Muscle layer of duodenum (tissue), 2 donors: Measurements from ENCODE around the gene IFNAR1.
"Not testable (repeated sequence)": the region's sequence is repeated elsewhere in the genome, so short reads cannot be mapped to it uniquely, and the experiment has no call there.

Source experiments
- H3K27ac ChIP-seq: one replicate; pipeline ENCODE4 v1.7.0; 2013; ENCODE audit warnings: mild to moderate bottlenecking, low read length
- H3K27me3 ChIP-seq: one replicate; pipeline ENCODE4 v1.7.0; 2013; ENCODE audit warnings: low read depth, mild to moderate bottlenecking, control low read depth, low read length
- H3K36me3 ChIP-seq, 2 donors: one replicate each; pipeline ENCODE4 v1.7.0; 2013; ENCODE audit warnings: low read length in 2 of 2, control low read depth in 1 of 2, mild to moderate bottlenecking in 1 of 2; ENCODE audit not compliant: insufficient read depth in 2 of 2, control insufficient read depth in 1 of 2
- H3K4me1 ChIP-seq, 2 donors: one replicate each; pipeline ENCODE4 v1.7.0; 2013; ENCODE audit warnings: low read length in 2 of 2, mild to moderate bottlenecking in 2 of 2, control low read depth in 1 of 2, moderate library complexity in 1 of 2; ENCODE audit not compliant: insufficient read depth in 2 of 2, control insufficient read depth in 1 of 2
- H3K4me3 ChIP-seq, 2 donors: one replicate each; pipeline ENCODE4 v1.7.0; 2013; ENCODE audit warnings: low read length in 2 of 2, low read depth in 1 of 2, mild to moderate bottlenecking in 1 of 2
- H3K9me3 ChIP-seq, 2 donors: one replicate each; pipeline ENCODE4 v1.7.0; 2013; ENCODE audit warnings: low read length in 2 of 2, control low read depth in 1 of 2, mild to moderate bottlenecking in 1 of 2; ENCODE audit not compliant: control insufficient read depth in 1 of 2
- donor health status: healthy.

The IFNAR1 gene

GRCh38 chr21:33378081-33378480 lies 53.3 kb downstream of the IFNAR1 start:
- Histone ChIP-seq H3K4me1 (peaks cover 8 to 14% of the 10 kb centered on the region in 2 donors), H3K27ac (no peak overlapping the region), H3K9me3 (no peaks in the 10 kb centered on the region)

GRCh38 chr21:33379934-33380333 lies 55.2 kb downstream of the IFNAR1 start:
- Histone ChIP-seq H3K27ac (peak overlapping the region; percentile 65), H3K4me1 (peaks cover 10 to 14% of the 10 kb centered on the region in 2 donors)
- H3K36me3 ChIP-seq, H3K9me3 ChIP-seq, H3K4me3 ChIP-seq, H3K27me3 ChIP-seq: not testable (repeated sequence)

More at GRCh38 chr21:33378081-33378480, 53.3 kb downstream of the IFNAR1 start:
- H3K36me3 ChIP-seq, result no peaks in the 10 kb centered on the region
- no peak overlapping the region for H3K4me3 ChIP-seq
- no peaks in the 10 kb centered on the region for H3K27me3 ChIP-seq

- H3K4me3 ChIP-seq, result no peak overlapping the region
- no peaks in the 10 kb centered on the region for H3K27me3 ChIP-seq
- H3K27ac ChIP-seq, result peak overlapping the region; percentile 65
- H3K36me3 ChIP-seq, result no peaks in the 10 kb centered on the region
- H3K9me3 ChIP-seq, result no peaks in the 10 kb centered on the region
- peaks cover 6 to 14% of the 10 kb centered on the region in 2 donors for H3K4me1 ChIP-seq
Observed at GRCh38 chr21:33380483-33380998, 55.8 kb downstream of the IFNAR1 start.

GRCh38 chr21:33381381-33381780 lies 56.6 kb downstream of the IFNAR1 start:
- H3K36me3 ChIP-seq, H3K4me3 ChIP-seq, H3K9me3 ChIP-seq, H3K27me3 ChIP-seq: not testable (repeated sequence)
- peaks cover 6 to 14% of the 10 kb centered on the region in 2 donors for H3K4me1 ChIP-seq
- peak overlapping the region; percentile 23 for H3K27ac ChIP-seq

- Histone ChIP-seq H3K27me3 (no peaks in the 10 kb centered on the region), H3K9me3 (no peaks in the 10 kb centered on the region), H3K4me1 (peaks cover 6 to 14% of the 10 kb centered on the region in 2 donors), H3K27ac (peak overlapping the region; percentile 41), H3K36me3 (no peaks in the 10 kb centered on the region), H3K4me3 (peak overlapping the region; percentile 24 to 26)
Observed at GRCh38 chr21:33383056-33383888, 58.5 kb downstream of the IFNAR1 start.

GRCh38 chr21:33384841-33385331 lies 60.1 kb downstream of the IFNAR1 start:
- H3K9me3 ChIP-seq, result no peaks in the 10 kb centered on the region
- H3K27me3 ChIP-seq, result no peaks in the 10 kb centered on the region
- peaks cover 6 to 14% of the 10 kb centered on the region in 2 donors for H3K4me1 ChIP-seq
- H3K27ac ChIP-seq, result no peak overlapping the region
- no peaks in the 10 kb centered on the region for H3K36me3 ChIP-seq
- H3K4me3 ChIP-seq, result no peak overlapping the region

- Histone ChIP-seq H3K27me3 (no peaks in the 10 kb centered on the region), H3K36me3 (no peaks in the 10 kb centered on the region), H3K27ac (no peak overlapping the region), H3K4me1 (peaks cover 0 to 14% of the 10 kb centered on the region in 2 donors), H3K4me3 (no peak overlapping the region), H3K9me3 (no peaks in the 10 kb centered on the region)
Observed at GRCh38 chr21:33386222-33386784, 61.5 kb downstream of the IFNAR1 start.

GRCh38 chr21:33387294-33387693 lies 62.5 kb downstream of the IFNAR1 start:
- Histone ChIP-seq H3K36me3 (no peaks in the 10 kb centered on the region), H3K9me3 (no peaks in the 10 kb centered on the region), H3K4me3 (no peak overlapping the region), H3K27ac (no peak overlapping the region), H3K4me1 (peaks cover 0 to 14% of the 10 kb centered on the region in 2 donors), H3K27me3 (no peaks in the 10 kb centered on the region)

- H3K9me3 ChIP-seq, result no peaks in the 10 kb centered on the region
- H3K4me3 ChIP-seq, result no peak overlapping the region
- peaks cover 0 to 5% of the 10 kb centered on the region in 2 donors for H3K4me1 ChIP-seq
- no peak overlapping the region for H3K27ac ChIP-seq
- no peaks in the 10 kb centered on the region for H3K36me3 ChIP-seq
- no peaks in the 10 kb centered on the region for H3K27me3 ChIP-seq
Observed at GRCh38 chr21:33388188-33388587, 63.4 kb downstream of the IFNAR1 start.

- Histone ChIP-seq H3K36me3 (no peaks in the 10 kb centered on the region), H3K27ac (no peak overlapping the region), H3K9me3 (no peaks in the 10 kb centered on the region), H3K27me3 (no peaks in the 10 kb centered on the region), H3K4me1 (no peaks in the 10 kb centered on the region), H3K4me3 (no peak overlapping the region)
Observed at GRCh38 chr21:33390479-33390878, 65.7 kb downstream of the IFNAR1 start.

GRCh38 chr21:33391656-33392055 lies 66.9 kb downstream of the IFNAR1 start:
- Histone ChIP-seq H3K27me3 (no peaks in the 10 kb centered on the region), H3K9me3 (no peaks in the 10 kb centered on the region), H3K36me3 (no peaks in the 10 kb centered on the region), H3K4me3 (no peak overlapping the region), H3K27ac (no peak overlapping the region), H3K4me1 (no peaks in the 10 kb centered on the region)
